DLD1 (cell line): ENCODE data around the gene PDIA6.
"Not testable (repeated sequence)": the region's sequence is repeated elsewhere in the genome, so short reads cannot be mapped to it uniquely, and the experiment has no call there.

Experiments
- in situ Hi-C: cut with HindIII; loops from 2 replicates; pipeline ENCODE4 v1.10.0; 2017; ENCODE audit warnings: low sequenced_read_pairs

PDIA6 gene

DNA sequence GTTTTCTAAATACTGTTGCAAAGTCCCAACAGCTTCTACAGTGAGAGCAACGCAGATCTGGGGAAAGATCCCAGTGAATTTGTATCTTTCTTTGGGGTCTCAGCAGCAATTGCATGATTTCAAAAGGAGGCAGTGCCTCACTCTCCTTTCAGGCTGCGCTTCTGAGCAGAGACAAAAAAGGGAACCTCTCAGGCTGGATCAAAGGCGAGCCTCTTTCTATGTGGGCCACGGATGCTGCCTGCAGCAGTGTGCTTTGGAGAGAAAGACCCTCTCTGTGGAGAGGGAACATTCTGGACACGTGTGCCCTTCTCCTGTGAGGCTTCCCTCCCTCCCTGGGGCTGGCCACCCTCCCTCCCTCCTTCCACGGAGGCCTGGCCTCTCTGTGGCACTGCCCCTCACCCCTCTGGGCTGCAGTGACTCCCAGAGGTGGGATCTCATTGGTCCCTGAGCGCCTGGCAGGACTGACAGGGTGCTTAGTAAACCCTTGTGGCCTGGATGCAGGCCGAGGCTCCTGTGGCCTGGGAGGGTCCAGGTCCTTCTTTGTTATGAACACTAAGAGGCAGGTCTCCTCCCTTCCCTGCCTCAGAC lies 21.6 kb upstream of the PDIA6 start:
- in situ Hi-C loops = loop anchor here (5.0 kb wide), 1 partner anchor 68 kb away; no protein-coding TSS in a partner anchor

- in situ Hi-C loops = loop anchor here (5.0 kb wide), 1 partner anchor 69 kb away; no protein-coding TSS in a partner anchor
Observed at GRCh38 chr2:10833021-10833420, 20.4 kb upstream of the PDIA6 start.

GRCh38 chr2:10832203-10832936 lies 19.8 kb upstream of the PDIA6 start:
- in situ Hi-C loops = loop anchor here (5.0 kb wide), 1 partner anchor 70 kb away; no protein-coding TSS in a partner anchor

GRCh38 chr2:10831400-10831985 lies 18.9 kb upstream of the PDIA6 start:
- in situ Hi-C loops = loop anchor here (5.0 kb wide), 1 partner anchor 71 kb away; no protein-coding TSS in a partner anchor

- in situ Hi-C loops = loop anchor here (5.0 kb wide), 1 partner anchor 71 kb away; no protein-coding TSS in a partner anchor
Observed at GRCh38 chr2:10830641-10831399, 18.2 kb upstream of the PDIA6 start.

DNA sequence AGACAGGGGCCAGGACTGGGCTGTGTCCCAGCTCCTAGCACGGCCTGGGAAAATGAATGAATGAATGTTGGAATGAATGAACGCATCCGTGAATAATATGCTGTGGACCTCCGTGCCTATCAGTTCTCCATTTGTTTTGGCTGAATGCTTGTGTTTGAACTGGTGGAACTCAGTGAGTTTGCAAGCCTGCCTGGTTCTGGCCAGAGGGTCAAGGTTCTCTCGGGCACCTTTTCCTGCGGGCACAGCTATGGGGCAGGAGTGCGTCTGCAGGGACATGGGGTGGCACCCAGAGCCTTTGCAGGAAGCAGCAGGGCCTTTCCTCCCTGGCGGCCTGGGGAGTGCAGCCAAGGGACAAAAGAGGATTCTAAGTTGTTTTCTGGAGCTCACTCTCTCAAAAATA lies 17.6 kb upstream of the PDIA6 start:
- in situ Hi-C loops = loop anchor here (5.0 kb wide), 1 partner anchor 72 kb away; no protein-coding TSS in a partner anchor

DNA sequence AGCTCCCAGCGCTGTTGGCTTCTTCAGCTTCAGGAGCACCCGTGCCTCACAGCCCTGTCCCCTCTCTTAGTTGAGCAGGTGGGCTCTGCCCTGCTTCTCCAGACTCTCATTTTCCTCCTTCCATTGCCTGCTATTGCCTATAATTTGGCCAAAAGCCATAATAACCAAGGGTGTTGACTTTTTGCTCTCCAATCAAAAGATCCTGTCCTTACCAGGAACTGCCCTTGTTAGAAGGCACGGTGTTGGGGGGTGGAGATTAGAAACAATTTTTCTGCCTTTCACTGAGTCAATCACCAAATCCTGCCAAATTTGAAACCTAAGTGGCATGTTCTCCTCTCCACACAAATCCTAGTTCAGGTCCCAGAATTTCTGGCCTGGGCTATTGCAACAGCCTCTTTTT lies 16.7 kb upstream of the PDIA6 start:
- in situ Hi-C loops = no loop called here

- in situ Hi-C loops = no loop called here
Observed at GRCh38 chr2:10828346-10828745, 15.8 kb upstream of the PDIA6 start.

GRCh38 chr2:10826625-10827024 lies 14.0 kb upstream of the PDIA6 start:
- in situ Hi-C loops = no loop called here

DNA sequence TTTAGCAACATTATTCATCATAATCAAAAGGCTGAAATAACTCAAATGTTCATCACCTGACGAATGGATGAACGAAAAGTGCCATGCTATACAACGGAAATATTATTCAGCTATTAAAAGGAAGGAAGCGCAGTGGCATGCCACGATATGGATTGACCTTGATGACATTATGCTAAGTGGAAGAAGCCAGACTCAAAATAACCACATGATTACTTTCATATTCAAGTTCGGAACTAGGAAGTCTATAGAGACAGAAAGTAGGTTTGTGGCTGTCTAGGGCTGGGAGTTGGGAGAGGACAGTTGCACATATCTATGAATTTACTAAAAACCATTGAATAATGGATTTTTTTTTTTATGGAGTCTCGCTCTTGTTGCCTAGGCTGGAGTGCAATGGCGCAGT lies 13.4 kb upstream of the PDIA6 start:
- in situ Hi-C loops = no loop called here

GRCh38 chr2:10824191-10824590 lies 11.6 kb upstream of the PDIA6 start:
- in situ Hi-C loops = loop anchor here (5.0 kb wide), 1 partner anchor 308 kb away; a partner anchor contains a TSS

DNA sequence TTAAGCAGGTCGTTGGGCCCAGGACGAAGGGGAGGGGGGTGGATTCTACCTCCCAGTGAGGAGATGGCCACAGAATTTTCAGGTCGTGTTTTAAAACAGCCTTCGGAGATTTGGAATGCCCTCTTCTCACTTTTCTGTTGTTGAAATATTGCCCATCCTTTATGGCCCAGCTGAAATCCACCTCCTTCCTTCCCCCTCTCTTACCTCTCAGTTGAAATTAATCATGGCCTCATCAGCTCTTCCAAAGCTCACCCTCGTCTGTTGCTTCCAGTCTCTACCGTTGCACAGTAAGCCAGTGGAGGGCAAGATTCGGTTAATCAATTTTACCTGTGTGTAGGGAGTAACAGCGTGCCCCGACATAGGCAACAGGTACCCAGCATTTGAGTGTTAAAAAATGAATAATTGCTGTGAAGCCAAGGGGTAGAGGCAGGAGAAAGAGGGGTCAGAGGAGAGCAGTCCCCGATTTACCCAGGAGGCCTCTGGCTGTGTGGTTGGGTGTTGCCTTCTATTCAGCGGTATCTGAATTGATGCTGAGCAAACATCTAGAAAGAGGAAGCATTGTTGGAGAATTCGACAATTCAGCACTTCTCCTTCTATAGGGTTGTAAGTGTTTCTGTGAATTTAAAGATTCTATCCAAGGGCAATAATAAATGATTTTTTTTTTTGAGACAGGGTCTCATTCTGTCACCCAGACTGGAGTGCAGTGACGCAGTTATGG lies 8.6 kb upstream of the PDIA6 start:
- in situ Hi-C loops = loop anchor here (5.0 kb wide), 1 partner anchor 311 kb away; a partner anchor contains a TSS

GRCh38 chr2:10820562-10820961 lies 8.0 kb upstream of the PDIA6 start:
- in situ Hi-C loops = loop anchor here (5.0 kb wide), 1 partner anchor 312 kb away; a partner anchor contains a TSS

DNA sequence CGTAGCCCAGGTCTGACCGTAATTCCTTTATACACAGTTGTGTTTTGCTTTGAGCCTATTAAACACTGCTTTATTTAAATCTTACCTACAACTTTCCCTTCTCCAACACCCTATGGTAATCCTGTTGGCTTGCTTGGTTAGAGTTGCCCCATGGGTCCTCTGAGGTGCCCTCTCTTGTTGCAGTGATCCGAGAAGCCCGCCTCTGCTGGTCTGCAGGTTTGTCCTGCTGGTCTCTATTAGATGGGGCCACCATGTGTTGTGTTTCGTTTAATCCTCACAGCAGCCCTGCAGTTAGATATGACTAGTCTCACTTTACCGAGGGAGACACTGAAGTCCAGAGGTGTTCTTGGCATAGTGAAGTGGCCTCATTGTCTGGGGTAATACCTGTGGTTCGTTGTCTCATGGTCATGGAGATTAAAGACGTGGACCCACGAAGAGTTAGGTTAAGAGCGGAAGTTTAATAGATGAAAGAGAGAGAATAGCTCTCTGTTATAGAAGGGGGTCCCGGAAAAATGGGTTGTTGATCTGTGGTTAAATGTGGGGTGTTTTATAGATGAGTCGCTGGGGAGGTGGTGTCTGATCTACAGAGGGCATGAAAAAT lies 7.2 kb upstream of the PDIA6 start:
- in situ Hi-C loops = loop anchor here (5.0 kb wide), 1 partner anchor 312 kb away; a partner anchor contains a TSS

GRCh38 chr2:10818984-10819383 lies 6.4 kb upstream of the PDIA6 start:
- in situ Hi-C loops = no loop called here

GRCh38 chr2:10818305-10818704 lies 5.7 kb upstream of the PDIA6 start:
- in situ Hi-C loops = not testable (repeated sequence)

- in situ Hi-C loops = no loop called here
Observed at GRCh38 chr2:10817413-10817812, 4.8 kb upstream of the PDIA6 start.

DNA sequence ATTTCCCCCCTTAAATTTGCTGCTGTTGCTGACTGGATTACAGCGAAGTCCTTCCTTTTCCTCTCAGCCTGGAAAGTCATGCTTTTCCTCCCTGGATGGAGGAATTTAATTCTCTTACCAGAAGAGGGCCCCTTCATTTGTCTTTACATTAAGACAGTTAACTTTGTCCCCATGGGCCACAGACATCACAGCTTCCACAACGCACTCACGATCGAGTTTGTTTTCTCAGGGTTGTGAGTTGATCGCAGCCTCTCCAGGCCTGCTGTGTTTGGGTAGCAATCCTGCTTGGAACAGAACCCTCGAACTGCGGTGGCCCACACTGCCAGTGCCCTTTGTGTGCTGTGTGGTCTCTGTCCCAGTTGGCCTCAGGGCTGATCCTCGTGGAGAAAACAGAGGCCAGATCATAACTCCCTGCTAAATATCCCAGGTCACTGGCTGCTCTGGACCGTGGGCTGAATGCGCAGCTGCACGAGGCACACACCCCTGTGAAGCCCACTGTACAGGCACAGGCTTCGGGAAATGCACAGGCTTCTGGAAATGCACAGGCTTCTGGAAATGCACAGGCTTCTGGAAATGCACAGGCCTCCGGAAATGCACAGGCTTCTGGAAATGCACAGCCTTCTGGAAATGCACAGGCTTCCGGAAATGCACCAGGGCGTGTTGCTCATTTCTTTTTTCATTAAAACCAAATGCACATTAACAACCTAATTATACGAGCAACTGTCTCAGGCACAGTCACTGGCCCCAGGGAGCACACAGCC lies 2.2 kb upstream of the PDIA6 start:
- in situ Hi-C loops = no loop called here

GRCh38 chr2:10814142-10814541 lies 1.6 kb upstream of the PDIA6 start:
- in situ Hi-C loops = no loop called here
